ENCODE data around the gene MDM4. TPM values are rescaled to one million over a fixed set of nuclear protein-coding genes. Genes with fewer than 3 reads are reported as not detected.

MDM4 gene
- total RNA-seq, 1 experiment from 2014 or later: 56.5 TPM

GRCh38 chr1:204494281-204495077 lies 21.7 kb upstream of the MDM4 start, which contains the start of gene PIK3C2B:
Gene PIK3C2B, minus strand, starts transcription at chr1:204494805. Its CDS starts 25,003 bp downstream, at chr1:204469802.
- Mint-ChIP-seq H3K27ac (ENCODE audit: unreplicated experiment) (peak within 1 kb of the TSS; percentile 94), H3K9me3 (ENCODE audit: unreplicated experiment) (no peaks in the 10 kb centered on the region), H3K4me3 (ENCODE audit: unreplicated experiment) (peak within 1 kb of the TSS; percentile 92), H3K27me3 (ENCODE audit: insufficient read depth, unreplicated experiment) (no peaks in the 10 kb centered on the region), H3K4me1 (ENCODE audit: low read depth, unreplicated experiment) (peaks cover 21% of the 10 kb centered on the region), H3K36me3 (ENCODE audit: insufficient read depth, unreplicated experiment) (peaks cover 18% of the 10 kb centered on the region)
- no peaks in the 10 kb centered on the region for H3K9me3 ChIP-seq
- TF ChIP-seq, protein P1, sequence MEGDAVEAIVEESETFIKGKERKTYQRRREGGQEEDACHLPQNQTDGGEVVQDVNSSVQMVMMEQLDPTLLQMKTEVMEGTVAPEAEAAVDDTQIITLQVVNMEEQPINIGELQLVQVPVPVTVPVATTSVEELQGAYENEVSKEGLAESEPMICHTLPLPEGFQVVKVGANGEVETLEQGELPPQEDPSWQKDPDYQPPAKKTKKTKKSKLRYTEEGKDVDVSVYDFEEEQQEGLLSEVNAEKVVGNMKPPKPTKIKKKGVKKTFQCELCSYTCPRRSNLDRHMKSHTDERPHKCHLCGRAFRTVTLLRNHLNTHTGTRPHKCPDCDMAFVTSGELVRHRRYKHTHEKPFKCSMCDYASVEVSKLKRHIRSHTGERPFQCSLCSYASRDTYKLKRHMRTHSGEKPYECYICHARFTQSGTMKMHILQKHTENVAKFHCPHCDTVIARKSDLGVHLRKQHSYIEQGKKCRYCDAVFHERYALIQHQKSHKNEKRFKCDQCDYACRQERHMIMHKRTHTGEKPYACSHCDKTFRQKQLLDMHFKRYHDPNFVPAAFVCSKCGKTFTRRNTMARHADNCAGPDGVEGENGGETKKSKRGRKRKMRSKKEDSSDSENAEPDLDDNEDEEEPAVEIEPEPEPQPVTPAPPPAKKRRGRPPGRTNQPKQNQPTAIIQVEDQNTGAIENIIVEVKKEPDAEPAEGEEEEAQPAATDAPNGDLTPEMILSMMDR (IDR thresholded peaks at IDR 0.05; ENCODE audit: insufficient read depth in 1 of 2, low read depth in 1 of 2, low read length in 1 of 2, severe bottlenecking in 1 of 2, unreplicated experiment in 1 of 2): peak; percentile 50 to 55
- intact Hi-C loops (cut with micrococcal nuclease; ENCODE audit: unreplicated experiment): loop anchor here (1.0 to 2.0 kb wide), 4 partner anchors 12 to 63 kb away; no protein-coding TSS in a partner anchor
- peak; percentile 90 to 92 for DNase-seq
- BruUV-seq (replicated peaks): no TSS peak
- ChIA-PET POLR2A (interaction anchor here (0.5 to 2.4 kb wide), 7 partner anchors 9 to 48 kb away, joined by 3 to 19 read pairs (median 4); partner anchors contain the start of gene MDM4), CTCF (interaction anchor here (0.7 to 3.7 kb wide), 15 partner anchors 9 to 313 kb away, joined by 3 to 52 read pairs (median 6); partner anchors contain the start of gene MDM4)
- H3K36me3 ChIP-seq (ENCODE audit: control insufficient read depth, insufficient read depth, low read length): peaks cover 1% of the 10 kb centered on the region
- no peaks in the 10 kb centered on the region for H3K27me3 ChIP-seq (replicated peaks; ENCODE audit: control insufficient read depth, insufficient read depth, low read length)
- peak within 1 kb of the TSS; percentile 98 for H3K4me3 ChIP-seq (ENCODE audit: low read depth, low read length)
- peaks cover 14% of the 10 kb centered on the region for H3K4me1 ChIP-seq

DNA sequence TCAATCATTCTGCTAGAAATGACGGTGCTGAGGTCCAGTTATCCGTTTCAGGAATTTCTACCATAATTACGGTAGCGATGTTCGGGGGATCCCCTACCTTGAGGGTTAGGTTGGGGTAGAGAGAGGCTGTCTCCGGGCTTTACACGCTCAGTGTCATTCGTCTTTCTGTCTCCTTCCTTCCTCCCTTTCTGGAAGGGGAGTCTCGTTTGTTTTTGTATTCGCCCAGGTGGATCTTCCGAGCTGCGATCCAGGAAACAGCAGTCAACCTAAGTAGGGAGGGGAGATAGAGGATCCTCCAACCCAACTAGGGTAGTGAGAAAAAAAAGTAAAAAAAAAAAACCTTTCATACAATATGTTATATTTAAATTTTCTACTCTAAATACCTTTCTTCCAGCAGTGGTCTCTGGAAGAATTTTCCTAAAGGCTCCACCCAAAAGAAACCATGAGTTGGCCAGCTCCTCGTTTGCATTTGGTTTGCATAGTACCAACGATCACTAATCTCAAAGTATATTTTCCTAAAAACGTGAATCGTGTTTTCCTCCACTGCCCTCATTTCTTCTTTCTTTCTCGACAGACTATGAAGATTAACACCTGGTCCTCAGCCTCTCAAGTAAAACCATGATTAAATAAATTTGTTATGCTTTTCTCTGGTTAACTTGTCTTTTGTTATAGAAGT lies 21.0 kb upstream of the MDM4 start:
- intact Hi-C loops (cut with micrococcal nuclease; ENCODE audit: unreplicated experiment): loop anchor here (2.0 kb wide), 2 partner anchors 14 to 48 kb away; no protein-coding TSS in a partner anchor
- TSS peak; percentile 73 for BruUV-seq (replicated peaks)
- DNase-seq: no peak

More for the DNA sequence above, 21.0 kb upstream of the MDM4 start:
- H3K36me3 ChIP-seq (ENCODE audit: control insufficient read depth, insufficient read depth, low read length): peaks cover 1% of the 10 kb centered on the region
- H3K4me3 Mint-ChIP-seq (ENCODE audit: unreplicated experiment): peak overlapping the region; percentile 92
- H3K27me3 ChIP-seq (replicated peaks; ENCODE audit: control insufficient read depth, insufficient read depth, low read length): no peaks in the 10 kb centered on the region
- ChIA-PET POLR2A (interaction anchor here (0.5 to 2.4 kb wide), 7 partner anchors 11 to 276 kb away, joined by 3 to 19 read pairs (median 4); partner anchors contain the start of gene MDM4), CTCF (interaction anchor here (1.3 to 3.7 kb wide), 12 partner anchors 8 to 312 kb away, joined by 4 to 52 read pairs (median 12); partner anchors contain the start of gene MDM4)
- peaks cover 21% of the 10 kb centered on the region for H3K4me1 Mint-ChIP-seq (ENCODE audit: low read depth, unreplicated experiment)
- no peaks in the 10 kb centered on the region for H3K9me3 ChIP-seq
- no peaks in the 10 kb centered on the region for H3K27me3 Mint-ChIP-seq (ENCODE audit: insufficient read depth, unreplicated experiment)
- H3K4me3 ChIP-seq (ENCODE audit: low read depth, low read length): peak overlapping the region; percentile 98
- TF ChIP-seq, protein P1 (IDR thresholded peaks at IDR 0.05; ENCODE audit: insufficient read depth in 1 of 2, low read depth in 1 of 2, low read length in 1 of 2, severe bottlenecking in 1 of 2, unreplicated experiment in 1 of 2): no peak
- peaks cover 14% of the 10 kb centered on the region for H3K4me1 ChIP-seq
- H3K9me3 Mint-ChIP-seq (ENCODE audit: unreplicated experiment): no peaks in the 10 kb centered on the region
- peak overlapping the region; percentile 94 for H3K27ac Mint-ChIP-seq (ENCODE audit: unreplicated experiment)
- peaks cover 16% of the 10 kb centered on the region for H3K36me3 Mint-ChIP-seq (ENCODE audit: insufficient read depth, unreplicated experiment)
